SIG-M5 treated with dmso at 0.1 percent for 504 hours (cell line): Measurements from ENCODE around the gene TSPO2.

ENCODE experiments used
- DNase-seq: peaks from one replicate; lab custom pipeline; 2025; ENCODE audit not compliant: unreplicated experiment; lab: John Stamatoyannopoulos, UW

Gene TSPO2

GRCh38 chr6:41074692-41075436, 32.6 kb downstream of the TSPO2 start:
- DNase-seq: no peak

- no peak for DNase-seq
These were observed 33.7 kb downstream of the TSPO2 start for GRCh38 chr6:41075651-41076626.

GRCh38 chr6:41077536-41077935, 35.3 kb downstream of the TSPO2 start:
- no peak for DNase-seq

GRCh38 chr6:41078101-41078500, 35.8 kb downstream of the TSPO2 start:
- no peak for DNase-seq

- no peak for DNase-seq
These were observed 36.8 kb downstream of the TSPO2 start for GRCh38 chr6:41079080-41079479.

GRCh38 chr6:41080621-41081020, 38.4 kb downstream of the TSPO2 start:
- DNase-seq: no peak

GRCh38 chr6:41083072-41083471, 40.8 kb downstream of the TSPO2 start:
- DNase-seq: no peak

- no peak for DNase-seq
These were observed 42.9 kb downstream of the TSPO2 start for GRCh38 chr6:41085182-41085581.

GRCh38 chr6:41088451-41088850, 46.2 kb downstream of the TSPO2 start:
- no peak for DNase-seq

- no peak for DNase-seq
These were observed 48.8 kb downstream of the TSPO2 start for GRCh38 chr6:41090841-41091761.

- DNase-seq: peak; percentile 11
These were observed 50.3 kb downstream of the TSPO2 start for GRCh38 chr6:41092421-41093140.

- DNase-seq: no peak
These were observed 51.5 kb downstream of the TSPO2 start for GRCh38 chr6:41093729-41094128.
